ENCODE results near the gene HIP1R.
"Not testable (repeated sequence)": the region's sequence is repeated elsewhere in the genome, so short reads cannot be mapped to it uniquely, and the experiment has no call there.

HIP1R gene

GRCh38 chr12:122834921-122835749 is at the start of gene HIP1R:
HIP1R (plus strand) TSS chr12:122835457; CDS start chr12:122835551, 94 bp downstream.
- peak; percentile 41 to 50 for DNase-seq (ENCODE audit: low read depth in 2 of 2)

- DNase-seq (ENCODE audit: low read depth in 2 of 2): no peak
These were observed 49.8 kb upstream of the HIP1R start for GRCh38 chr12:122785503-122785902.

GRCh38 chr12:122788387-122788786 is 46.9 kb upstream of the HIP1R start:
- DNase-seq (ENCODE audit: low read depth in 2 of 2): no peak

GRCh38 chr12:122789637-122790036 is 45.6 kb upstream of the HIP1R start:
- no peak for DNase-seq (ENCODE audit: low read depth in 2 of 2)

GRCh38 chr12:122790393-122791075 is 44.7 kb upstream of the HIP1R start:
- DNase-seq (ENCODE audit: low read depth in 2 of 2): no peak

- DNase-seq (ENCODE audit: low read depth in 2 of 2): no peak
These were observed 41.6 kb upstream of the HIP1R start for GRCh38 chr12:122793685-122794106.

GRCh38 chr12:122795807-122796206 is 39.5 kb upstream of the HIP1R start:
- DNase-seq (ENCODE audit: low read depth in 2 of 2): no peak

GRCh38 chr12:122799641-122800243 is 35.5 kb upstream of the HIP1R start:
- no peak for DNase-seq (ENCODE audit: low read depth in 2 of 2)

GRCh38 chr12:122803937-122804336 is 31.3 kb upstream of the HIP1R start:
- no peak for DNase-seq (ENCODE audit: low read depth in 2 of 2)

- DNase-seq (ENCODE audit: low read depth in 2 of 2): not testable (repeated sequence)
These were observed 30.3 kb upstream of the HIP1R start for GRCh38 chr12:122804957-122805356.

- no peak for DNase-seq (ENCODE audit: low read depth in 2 of 2)
These were observed 27.6 kb upstream of the HIP1R start for GRCh38 chr12:122807651-122808050.

GRCh38 chr12:122811777-122812176 is 23.5 kb upstream of the HIP1R start:
- DNase-seq (ENCODE audit: low read depth in 2 of 2): no peak

GRCh38 chr12:122813310-122813713 is 21.9 kb upstream of the HIP1R start:
- DNase-seq (ENCODE audit: low read depth in 2 of 2): no peak

GRCh38 chr12:122819209-122819785 is 16.0 kb upstream of the HIP1R start:
- no peak for DNase-seq (ENCODE audit: low read depth in 2 of 2)

- DNase-seq (ENCODE audit: low read depth in 2 of 2): no peak
These were observed 15.1 kb upstream of the HIP1R start for GRCh38 chr12:122820138-122820537.

GRCh38 chr12:122820838-122821271 is 14.4 kb upstream of the HIP1R start:
- DNase-seq (ENCODE audit: low read depth in 2 of 2): no peak

GRCh38 chr12:122823429-122823828 is 11.8 kb upstream of the HIP1R start:
- no peak for DNase-seq (ENCODE audit: low read depth in 2 of 2)

GRCh38 chr12:122825773-122826724 is 9.2 kb upstream of the HIP1R start:
- no peak for DNase-seq (ENCODE audit: low read depth in 2 of 2)

- no peak for DNase-seq (ENCODE audit: low read depth in 2 of 2)
These were observed 8.0 kb upstream of the HIP1R start for GRCh38 chr12:122827258-122827657.

- no peak for DNase-seq (ENCODE audit: low read depth in 2 of 2)
These were observed 4.6 kb upstream of the HIP1R start for GRCh38 chr12:122830517-122831214.

Data from stimulated activated CD8-positive, alpha-beta memory T cell treated with anti-CD3 and anti-CD28 coated beads, Interleukin-2, amount 100 ng/mL, for 48 hours (primary cell).